Mononuclear cell (primary cell): Measurements from ENCODE around the gene PRELID3B. TPM values are rescaled to one million over a fixed set of nuclear protein-coding genes. Genes with fewer than 3 reads are reported as not detected.

ENCODE experiments used
- H3K27me3 ChIP-seq: 2 replicates; pipeline ENCODE4 v1.6.0; 2011; ENCODE audit warnings: low read length, control low read depth; ENCODE audit not compliant: insufficient read depth
- H3K4me1 ChIP-seq: 2 replicates; pipeline ENCODE4 v1.5.1; 2011; ENCODE audit warnings: mild to moderate bottlenecking, low read length, control low read depth; ENCODE audit not compliant: insufficient read depth
- H3K4me3 ChIP-seq: 2 replicates; pipeline ENCODE4 v1.5.1; 2011; ENCODE audit warnings: mild to moderate bottlenecking, low read length, moderate library complexity
- H3K9me3 ChIP-seq: 2 replicates; pipeline ENCODE4 v1.5.1; 2011; ENCODE audit warnings: low read depth, mild to moderate bottlenecking, control low read depth, low read length
- total RNA-seq: library from RNA; depleted of rRNA; stranded (reverse); fragments of >200 nt; gene quantifications from one replicate; pipeline ENCODE4 v1.2.3, GENCODE V29; 2012

Gene PRELID3B
- total RNA-seq, 1 donor = 72.8 TPM

GRCh38 chr20:58989196-58989595 lies 53.4 kb downstream of the PRELID3B start:
- Histone ChIP-seq H3K4me1 (peaks cover 14% of the 10 kb centered on the region), H3K9me3 (no peaks in the 10 kb centered on the region), H3K4me3 (no peak overlapping the region), H3K27me3 (no peaks in the 10 kb centered on the region)

- no peak overlapping the region for H3K4me3 ChIP-seq
- peaks cover 18% of the 10 kb centered on the region for H3K4me1 ChIP-seq
- H3K27me3 ChIP-seq = no peaks in the 10 kb centered on the region
- H3K9me3 ChIP-seq = no peaks in the 10 kb centered on the region
Measured at GRCh38 chr20:58988565-58988882, 54.1 kb downstream of the PRELID3B start.

- H3K4me3 ChIP-seq = no peak overlapping the region
- H3K4me1 ChIP-seq = peaks cover 19% of the 10 kb centered on the region
- no peaks in the 10 kb centered on the region for H3K27me3 ChIP-seq
- no peaks in the 10 kb centered on the region for H3K9me3 ChIP-seq
Measured at GRCh38 chr20:58987790-58988564, 54.6 kb downstream of the PRELID3B start.

- Histone ChIP-seq H3K4me1 (peaks cover 28% of the 10 kb centered on the region), H3K9me3 (no peaks in the 10 kb centered on the region), H3K4me3 (no peak overlapping the region), H3K27me3 (no peaks in the 10 kb centered on the region)
Measured at GRCh38 chr20:58986968-58987517, 55.5 kb downstream of the PRELID3B start.

- no peak overlapping the region for H3K4me3 ChIP-seq
- H3K9me3 ChIP-seq = no peaks in the 10 kb centered on the region
- no peaks in the 10 kb centered on the region for H3K27me3 ChIP-seq
Measured at GRCh38 chr20:58986286-58986967, 56.2 kb downstream of the PRELID3B start.

GRCh38 chr20:58985656-58986055 lies 56.9 kb downstream of the PRELID3B start:
- Histone ChIP-seq H3K9me3 (no peaks in the 10 kb centered on the region), H3K4me1 (peaks cover 35% of the 10 kb centered on the region), H3K27me3 (no peaks in the 10 kb centered on the region), H3K4me3 (no peak overlapping the region)

More at GRCh38 chr20:58986286-58986967, 56.2 kb downstream of the PRELID3B start:
- peaks cover 33% of the 10 kb centered on the region for H3K4me1 ChIP-seq

GRCh38 chr20:58984691-58985090 lies 57.9 kb downstream of the PRELID3B start:
- H3K27me3 ChIP-seq = no peaks in the 10 kb centered on the region
- peaks cover 38% of the 10 kb centered on the region for H3K4me1 ChIP-seq
- H3K4me3 ChIP-seq = no peak overlapping the region
- no peaks in the 10 kb centered on the region for H3K9me3 ChIP-seq

Other genes with a start within 250 kb of the PRELID3B start
- 0.10 TPM for gene GNAS-AS1, start 191.9 kb downstream of the PRELID3B start, total RNA-seq
- gene GNAS, start 190.1 kb downstream of the PRELID3B start, total RNA-seq = 461 TPM
- gene NELFCD, start 61.5 kb downstream of the PRELID3B start, total RNA-seq = 37.2 TPM
- gene CTSZ, start 35.5 kb downstream of the PRELID3B start, total RNA-seq = 184 TPM
- 188 TPM for gene TUBB1, start 23.4 kb downstream of the PRELID3B start, total RNA-seq
- gene ATP5F1E, start 10.5 kb downstream of the PRELID3B start, total RNA-seq = 35.7 TPM
- 19.8 TPM for gene ZNF831, start 121.0 kb upstream of the PRELID3B start, total RNA-seq